IMR-90 (cell line): ENCODE data around the gene OBP2A. TPM values are rescaled to one million over a fixed set of nuclear protein-coding genes. Genes with fewer than 3 reads are reported as not detected.

Experiments
- ATAC-seq: fragments of 200-7000 bp; cut with Tn5 transposase; 2 replicates; pipeline ENCODE4 v1.9.1; 2020; ENCODE audit warnings: low read depth, mild to moderate bottlenecking, moderate library complexity
- BruUV-seq: library from RNA; stranded (reverse); fragments of 400-500 nt; replicated peaks from 2 replicates; lab custom pipeline; 2021; lab: Mats Ljungman, UMichigan
- CTCF ChIA-PET: fragments of 300-600 bp; formaldehyde crosslinking; extraction: SDS; loops from one replicate; lab custom pipeline; 2021; ENCODE audit warnings: antibody characterized with exemption; lab: Yijun Ruan, JAX
- POLR2A ChIA-PET: fragments of 300-600 bp; sonication (Branson Sonifier 250); formaldehyde crosslinking; loops from one replicate; lab custom pipeline; 2022; ENCODE audit warnings: antibody characterized with exemption; ENCODE audit not compliant: unreplicated experiment; lab: Charles Lee
- DNase-seq: peaks from one replicate; pipeline ENCODE4 v3.0.0; 2013
- H2AFZ ChIP-seq: replicated peaks from 2 replicates; pipeline ENCODE3; 2013; ENCODE audit warnings: low read length, mild to moderate bottlenecking; ENCODE audit not compliant: poor library complexity
- H2AK5ac ChIP-seq: 2 replicates; pipeline ENCODE4 v1.6.1; 2013; ENCODE audit warnings: low read depth, low read length, inconsistent platforms
- H2AK9ac ChIP-seq: replicated peaks from 2 replicates; pipeline ENCODE3; 2013; ENCODE audit warnings: mild to moderate bottlenecking, low read depth, low read length, moderate library complexity; ENCODE audit not compliant: poor library complexity
- H2BK120ac ChIP-seq: 2 replicates; pipeline ENCODE4 v1.6.1; 2013; ENCODE audit warnings: low read depth, low read length, inconsistent platforms
- H2BK15ac ChIP-seq: 3 replicates; pipeline ENCODE4 v1.6.1; 2013; ENCODE audit warnings: low read depth, low read length, inconsistent platforms
- H2BK20ac ChIP-seq: 2 replicates; pipeline ENCODE4 v1.6.1; 2013; ENCODE audit warnings: low read depth, mild to moderate bottlenecking, inconsistent platforms, low read length, moderate library complexity
- H2BK5ac ChIP-seq: 2 replicates; pipeline ENCODE4 v1.6.1; 2013; ENCODE audit warnings: mild to moderate bottlenecking, low read depth, low read length, inconsistent platforms; ENCODE audit not compliant: poor library complexity, severe bottlenecking
- H3K14ac ChIP-seq: replicated peaks from 2 replicates; pipeline ENCODE4 v1.6.1; 2013; ENCODE audit warnings: low read depth, low read length, inconsistent platforms
- H3K18ac ChIP-seq: 2 replicates; pipeline ENCODE4 v1.6.1; 2013; ENCODE audit warnings: low read depth, low read length, control low read depth
- H3K23ac ChIP-seq: 2 replicates; pipeline ENCODE4 v1.6.1; 2013; ENCODE audit warnings: low read depth, low read length, inconsistent platforms
- H3K27ac ChIP-seq: 2 replicates; pipeline ENCODE4 v1.5.1; 2013; ENCODE audit warnings: mild to moderate bottlenecking, control low read depth, low read length; ENCODE audit not compliant: insufficient read depth
- H3K27me3 ChIP-seq: 2 replicates; pipeline ENCODE4 v1.6.1; 2013; ENCODE audit warnings: low read length; ENCODE audit not compliant: control insufficient read depth, insufficient read depth
- H3K36me3 ChIP-seq: 2 replicates; pipeline ENCODE4 v1.6.1; 2013; ENCODE audit warnings: low read length, mixed read lengths; ENCODE audit not compliant: control insufficient read depth, insufficient read depth
- H3K4ac ChIP-seq: 2 replicates; pipeline ENCODE4 v1.6.1; 2013; ENCODE audit warnings: low read depth, low read length, inconsistent platforms
- H3K4me1 ChIP-seq: 2 replicates; pipeline ENCODE4 v1.6.1; 2013; ENCODE audit warnings: low read length, mixed read lengths; ENCODE audit not compliant: control insufficient read depth, insufficient read depth
- H3K4me2 ChIP-seq: 2 replicates; pipeline ENCODE4 v1.6.1; 2013; ENCODE audit warnings: low read depth, mild to moderate bottlenecking, control low read depth, low read length, moderate library complexity
- H3K4me3 ChIP-seq: 2 replicates; pipeline ENCODE4 v1.5.1; 2013; ENCODE audit warnings: low read depth, mild to moderate bottlenecking, control low read depth, low read length, moderate library complexity; ENCODE audit not compliant: insufficient read depth
- H3K56ac ChIP-seq: 2 replicates; pipeline ENCODE4 v1.6.1; 2013; ENCODE audit warnings: low read length, inconsistent platforms; ENCODE audit not compliant: insufficient read depth; ENCODE audit errors: extremely low read depth
- H3K79me1 ChIP-seq, 2 experiments: 2 replicates each; pipeline ENCODE4 v1.6.1; 2013; ENCODE audit warnings: low read length in 2 of 2, inconsistent platforms in 1 of 2, low read depth in 1 of 2
- H3K9ac ChIP-seq: 2 replicates; pipeline ENCODE4 v1.6.1; 2013; ENCODE audit warnings: low read depth, low read length, control low read depth
- H3K9me1 ChIP-seq: 2 replicates; pipeline ENCODE4 v1.6.1; 2013; ENCODE audit warnings: low read length, inconsistent platforms; ENCODE audit not compliant: insufficient read depth
- H3K9me3 ChIP-seq: 2 replicates; pipeline ENCODE4 v1.6.1; 2013; ENCODE audit warnings: low read length; ENCODE audit not compliant: control insufficient read depth, insufficient read depth
- H4K20me1 ChIP-seq: 2 replicates; pipeline ENCODE4 v1.6.1; 2013; ENCODE audit warnings: low read length, inconsistent platforms; ENCODE audit not compliant: insufficient read depth
- H4K5ac ChIP-seq: 2 replicates; pipeline ENCODE4 v1.6.1; 2013; ENCODE audit warnings: mild to moderate bottlenecking, low read depth, low read length, control low read depth
- H4K8ac ChIP-seq, 2 experiments: 2 replicates each; pipeline ENCODE4 v1.6.1; 2013; ENCODE audit warnings: low read depth in 2 of 2, low read length in 2 of 2, control low read depth in 1 of 2, inconsistent platforms in 1 of 2
- H4K91ac ChIP-seq: 2 replicates; pipeline ENCODE4 v1.6.1; 2013; ENCODE audit warnings: low read depth, low read length, inconsistent platforms; ENCODE audit not compliant: insufficient read depth
- CHD1 ChIP-seq: IDR thresholded peaks from 2 replicates; pipeline ENCODE4 v1.6.1; 2012; ENCODE audit warnings: low read depth, low read length, improper control_type of control experiment
- FOS ChIP-seq: fragments of 150-350 bp; IDR thresholded peaks from 2 replicates; pipeline ENCODE4 v1.6.1; 2016; ENCODE audit warnings: low read depth, low read length
- MAFK ChIP-seq: IDR thresholded peaks from 2 replicates; pipeline ENCODE4 v1.6.1; 2012; ENCODE audit warnings: low read depth, low read length, improper control_type of control experiment
- MXI1 ChIP-seq: IDR thresholded peaks from 2 replicates; pipeline ENCODE4 v1.6.1; 2012; ENCODE audit warnings: low read depth, mild to moderate bottlenecking, low read length, moderate library complexity, borderline replicate concordance
- NFE2L2 ChIP-seq: fragments of 150-350 bp; IDR thresholded peaks from 2 replicates; pipeline ENCODE4 v1.6.1; 2016; ENCODE audit warnings: low read depth, mild to moderate bottlenecking, low read length
- POLR2A ChIP-seq: IDR thresholded peaks from 2 replicates; pipeline ENCODE4 v1.6.1; 2012; ENCODE audit warnings: mild to moderate bottlenecking, low read depth, low read length
- SMC3 ChIP-seq: fragments of 150-350 bp; IDR thresholded peaks from 2 replicates; pipeline ENCODE4 v1.6.1; 2016; ENCODE audit warnings: low read depth, mild to moderate bottlenecking, antibody characterized with exemption, low read length, moderate library complexity
- WGBS, 2 experiments: methylation state at CpG; one replicate each; pipeline versions ENCODE4 v1.1.5 to v1.1.7; 2013; ENCODE audit warnings: missing lambda C conversion rate in 2 of 2; ENCODE audit not compliant: insufficient read length in 1 of 2; ENCODE audit errors: extremely low coverage in 2 of 2; 5-methylcytosine and 5-hydroxymethylcytosine counted together
- dilution Hi-C: fragments of 300-500 bp; cut with HindIII; formaldehyde crosslinking; loops from one replicate; pipeline ENCODE4 v1.14.3; 2018; ENCODE audit warnings: low sequenced_read_pairs; ENCODE audit not compliant: unreplicated experiment
- in situ Hi-C: fragments of 300-500 bp; cut with MboI; formaldehyde crosslinking; loops from 3 replicates; pipeline ENCODE4 v1.14.3; 2019; ENCODE audit warnings: low sequenced_read_pairs, inconsistent platforms, mixed read lengths
- intact Hi-C: fragments of 100-400 bp; cut with micrococcal nuclease; formaldehyde crosslinking; loops from 2 replicates; pipeline ENCODE4 v1.10.0; 2022
- polyA plus RNA-seq, 3 experiments: library from polyadenylated mRNA; depleted of rRNA; stranded (reverse); fragments of >200 nt; gene quantifications; 2 replicates each; pipeline ENCODE4 v1.2.3, GENCODE V29; 2012; ENCODE audit warnings: low replicate concordance in 1 of 3
- total RNA-seq: library from RNA; depleted of rRNA; stranded (reverse); fragments of >200 nt; gene quantifications from 2 replicates; pipeline ENCODE4 v1.2.3, GENCODE V29; 2012
- TF ChIP-seq, protein P1 (sequence below): conservative IDR thresholded peaks from 2 replicates; pipeline ENCODE4 v1.5.1; 2012; ENCODE audit warnings: mild to moderate bottlenecking, low read depth, low read length, improper control_type of control experiment

Gene OBP2A
- total and polyA plus RNA-seq, 2 of the 4 experiments (the other 2 are of a cell fraction), result not detected

- TF ChIP-seq MAFK, result no peak
These were observed 45.8 kb downstream of the OBP2A start (continued) for GRCh38 chr9:135591506-135592330.

GRCh38 chr9:135592331-135592590, 46.3 kb downstream of the OBP2A start:
- Histone ChIP-seq H3K4me2 (no peak overlapping the region), H2BK120ac (no peak overlapping the region), H2BK15ac (no peak overlapping the region), H2BK20ac (no peak overlapping the region), H3K36me3 (no peaks in the 10 kb centered on the region), H3K27ac (no peak overlapping the region), H2BK5ac (no peak overlapping the region), H3K9ac (no peak overlapping the region), H4K5ac (no peak overlapping the region), H3K4me1 (no peaks in the 10 kb centered on the region), H3K4ac (no peak overlapping the region), H3K23ac (no peak overlapping the region), H2AK9ac (no peak overlapping the region), H4K8ac (no peak overlapping the region), H3K56ac (no peak overlapping the region), H3K18ac (no peak overlapping the region), H4K91ac (no peak overlapping the region), H3K79me1 (no peaks in the 10 kb centered on the region), H3K14ac (no peak overlapping the region), H2AFZ (no peak overlapping the region), H3K4me3 (no peak overlapping the region), H3K9me1 (no peaks in the 10 kb centered on the region), H3K9me3 (no peaks in the 10 kb centered on the region), H2AK5ac (no peak overlapping the region), H4K20me1 (no peaks in the 10 kb centered on the region), H3K27me3 (peaks cover 4% of the 10 kb centered on the region)
- ATAC-seq (no peak), DNase-seq (no peak)
- POLR2A ChIA-PET, result no interaction called here
- CTCF ChIA-PET, result no interaction called here
- WGBS, 2 experiments, result no CpG with 5 or more reads among the region's 5 CpGs
- dilution Hi-C loops (no loop called here), intact Hi-C loops (no loop called here), in situ Hi-C loops (no loop called here)
- TF ChIP-seq MXI1 (no peak), FOS (no peak), NFE2L2 (no peak), POLR2A (no peak), SMC3 (no peak), CHD1 (no peak)
- TF ChIP-seq, protein P1, sequence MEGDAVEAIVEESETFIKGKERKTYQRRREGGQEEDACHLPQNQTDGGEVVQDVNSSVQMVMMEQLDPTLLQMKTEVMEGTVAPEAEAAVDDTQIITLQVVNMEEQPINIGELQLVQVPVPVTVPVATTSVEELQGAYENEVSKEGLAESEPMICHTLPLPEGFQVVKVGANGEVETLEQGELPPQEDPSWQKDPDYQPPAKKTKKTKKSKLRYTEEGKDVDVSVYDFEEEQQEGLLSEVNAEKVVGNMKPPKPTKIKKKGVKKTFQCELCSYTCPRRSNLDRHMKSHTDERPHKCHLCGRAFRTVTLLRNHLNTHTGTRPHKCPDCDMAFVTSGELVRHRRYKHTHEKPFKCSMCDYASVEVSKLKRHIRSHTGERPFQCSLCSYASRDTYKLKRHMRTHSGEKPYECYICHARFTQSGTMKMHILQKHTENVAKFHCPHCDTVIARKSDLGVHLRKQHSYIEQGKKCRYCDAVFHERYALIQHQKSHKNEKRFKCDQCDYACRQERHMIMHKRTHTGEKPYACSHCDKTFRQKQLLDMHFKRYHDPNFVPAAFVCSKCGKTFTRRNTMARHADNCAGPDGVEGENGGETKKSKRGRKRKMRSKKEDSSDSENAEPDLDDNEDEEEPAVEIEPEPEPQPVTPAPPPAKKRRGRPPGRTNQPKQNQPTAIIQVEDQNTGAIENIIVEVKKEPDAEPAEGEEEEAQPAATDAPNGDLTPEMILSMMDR, result no peak
- no TSS peak for BruUV-seq
